ENCODE measurements around the gene RAP1GAP.

DNA sequence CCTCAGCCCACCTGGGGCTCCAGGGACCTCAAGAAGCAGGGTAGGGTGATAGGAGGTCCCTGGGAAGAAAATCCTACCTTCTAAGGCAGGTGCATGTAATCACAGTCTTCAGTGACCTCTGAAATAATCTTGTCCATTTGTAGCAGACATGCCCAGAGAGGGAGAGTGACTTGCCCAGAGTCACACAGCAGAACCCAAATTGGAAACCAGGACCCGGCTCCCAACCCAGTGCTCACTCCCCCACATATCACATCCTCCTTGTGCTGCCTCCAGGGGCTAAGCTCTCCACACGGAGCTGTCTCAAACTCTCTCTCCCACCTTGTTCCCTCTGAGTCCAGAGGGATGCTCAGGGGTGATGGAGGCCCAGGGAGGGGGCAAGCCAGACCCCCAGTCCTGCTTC lies 72.5 kb downstream of the RAP1GAP start:
- TF ChIP-seq POLR2A (IDR thresholded peaks at IDR 0.05) = no peak
- TF ChIP-seq, protein P1, sequence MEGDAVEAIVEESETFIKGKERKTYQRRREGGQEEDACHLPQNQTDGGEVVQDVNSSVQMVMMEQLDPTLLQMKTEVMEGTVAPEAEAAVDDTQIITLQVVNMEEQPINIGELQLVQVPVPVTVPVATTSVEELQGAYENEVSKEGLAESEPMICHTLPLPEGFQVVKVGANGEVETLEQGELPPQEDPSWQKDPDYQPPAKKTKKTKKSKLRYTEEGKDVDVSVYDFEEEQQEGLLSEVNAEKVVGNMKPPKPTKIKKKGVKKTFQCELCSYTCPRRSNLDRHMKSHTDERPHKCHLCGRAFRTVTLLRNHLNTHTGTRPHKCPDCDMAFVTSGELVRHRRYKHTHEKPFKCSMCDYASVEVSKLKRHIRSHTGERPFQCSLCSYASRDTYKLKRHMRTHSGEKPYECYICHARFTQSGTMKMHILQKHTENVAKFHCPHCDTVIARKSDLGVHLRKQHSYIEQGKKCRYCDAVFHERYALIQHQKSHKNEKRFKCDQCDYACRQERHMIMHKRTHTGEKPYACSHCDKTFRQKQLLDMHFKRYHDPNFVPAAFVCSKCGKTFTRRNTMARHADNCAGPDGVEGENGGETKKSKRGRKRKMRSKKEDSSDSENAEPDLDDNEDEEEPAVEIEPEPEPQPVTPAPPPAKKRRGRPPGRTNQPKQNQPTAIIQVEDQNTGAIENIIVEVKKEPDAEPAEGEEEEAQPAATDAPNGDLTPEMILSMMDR (IDR thresholded peaks at IDR 0.05) = no peak
